Measurements from ENCODE around the gene HEXB. TPM values are rescaled to one million over a fixed set of nuclear protein-coding genes. Genes with fewer than 3 reads are reported as not detected.

Gene HEXB
- total and polyA plus RNA-seq, 2 of the 4 experiments (the other 2 are of a cell fraction): 76.7 to 126 TPM

DNA sequence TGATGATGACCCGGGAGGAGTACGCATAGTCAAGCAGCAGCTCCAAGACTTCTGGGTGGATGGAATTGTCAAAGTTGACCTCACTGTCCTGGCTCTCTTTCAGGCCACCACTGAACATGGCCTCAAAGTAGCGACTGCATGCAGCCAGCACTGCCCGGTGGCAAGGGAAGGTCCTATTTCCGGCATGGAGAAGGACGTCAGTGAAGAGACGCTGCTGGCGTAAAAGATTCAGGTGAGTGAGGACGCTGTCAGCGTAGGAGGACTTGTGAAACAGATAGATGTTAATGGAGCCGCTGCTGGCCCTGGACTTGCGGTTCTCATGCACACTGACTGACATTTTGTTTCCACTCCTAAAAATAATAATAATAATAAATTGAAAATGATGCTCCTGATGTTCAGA is 48.9 kb upstream of the HEXB start:
- Histone ChIP-seq H3K18ac (ENCODE audit: low read depth, low read length) (no peak overlapping the region), H2AFZ (replicated peaks; ENCODE audit: low read length, poor library complexity) (no peak overlapping the region), H3K27ac (ENCODE audit: insufficient read depth, low read length) (no peak overlapping the region), H3K9ac (ENCODE audit: low read depth, low read length) (no peak overlapping the region), H3K4me2 (ENCODE audit: low read depth, low read length) (no peak overlapping the region), H3K4me3 (ENCODE audit: insufficient read depth, low read depth, low read length) (no peak overlapping the region), H4K20me1 (ENCODE audit: insufficient read depth, low read length) (peaks cover 47% of the 10 kb centered on the region), H2AK9ac (replicated peaks; ENCODE audit: low read depth, low read length, poor library complexity) (no peak overlapping the region), H2BK20ac (ENCODE audit: low read depth, low read length) (no peak overlapping the region), H3K56ac (ENCODE audit: extremely low read depth, insufficient read depth, low read length) (no peak overlapping the region), H3K27me3 (ENCODE audit: control insufficient read depth, insufficient read depth, low read length) (no peaks in the 10 kb centered on the region), H3K23ac (ENCODE audit: low read depth, low read length) (no peak overlapping the region), H2BK5ac (ENCODE audit: low read depth, low read length, poor library complexity, severe bottlenecking) (no peak overlapping the region), H2BK120ac (ENCODE audit: low read depth, low read length) (no peak overlapping the region), H4K91ac (ENCODE audit: insufficient read depth, low read depth, low read length) (no peak overlapping the region), H3K9me3 (ENCODE audit: control insufficient read depth, insufficient read depth, low read length) (no peaks in the 10 kb centered on the region), H3K4me1 (ENCODE audit: control insufficient read depth, insufficient read depth, low read length) (peaks cover 28% of the 10 kb centered on the region), H2BK15ac (ENCODE audit: low read depth, low read length) (no peak overlapping the region), H2AK5ac (ENCODE audit: low read depth, low read length) (no peak overlapping the region; the same call in 1 of the 2 replicates), H3K9me1 (ENCODE audit: insufficient read depth, low read length) (peaks cover 28% of the 10 kb centered on the region), H3K14ac (replicated peaks; ENCODE audit: low read depth, low read length) (no peak overlapping the region), H3K4ac (ENCODE audit: low read depth, low read length) (no peak overlapping the region), H3K79me1 (ENCODE audit: low read depth in 1 of 2, low read length in 2 of 2) (peaks cover 16 to 80% of the 10 kb centered on the region in 2 experiments), H4K5ac (ENCODE audit: low read depth, low read length) (no peak overlapping the region), H4K8ac (ENCODE audit: low read depth in 2 of 2, low read length in 2 of 2) (no peak overlapping the region), H3K36me3 (ENCODE audit: control insufficient read depth, insufficient read depth, low read length) (peaks cover 13% of the 10 kb centered on the region)
- no TSS peak for BruUV-seq (replicated peaks)
- CTCF ChIA-PET: no interaction called here
- no CpG with 5 or more reads among the region's 12 CpGs for WGBS, 2 experiments (ENCODE audit: extremely low coverage in 2 of 2, insufficient read length in 1 of 2)
- dilution Hi-C loops (cut with HindIII; ENCODE audit: low sequenced_read_pairs, unreplicated experiment): no loop called here
- in situ Hi-C loops (cut with MboI; ENCODE audit: low sequenced_read_pairs): no loop called here
- TF ChIP-seq RFX5 (IDR thresholded peaks at IDR 0.05; ENCODE audit: low read depth, low read length) (no peak), RAD21 (IDR thresholded peaks at IDR 0.05; ENCODE audit: low read length) (no peak), CHD1 (IDR thresholded peaks at IDR 0.05; ENCODE audit: low read depth, low read length) (no peak), MAFK (IDR thresholded peaks at IDR 0.05; ENCODE audit: low read depth, low read length) (no peak), POLR2A (IDR thresholded peaks at IDR 0.05; ENCODE audit: low read depth, low read length) (no peak), BHLHE40 (IDR thresholded peaks at IDR 0.05; ENCODE audit: low read depth, low read length) (no peak), CEBPB (IDR thresholded peaks at IDR 0.05; ENCODE audit: low read depth, low read length) (no peak), SMC3 (IDR thresholded peaks at IDR 0.05; ENCODE audit: low read depth, low read length) (no peak), NFE2L2 (IDR thresholded peaks at IDR 0.05; ENCODE audit: low read depth, low read length) (no peak), RCOR1 (IDR thresholded peaks at IDR 0.05; ENCODE audit: insufficient replicate concordance, low read length) (no peak), FOS (IDR thresholded peaks at IDR 0.05; ENCODE audit: low read depth, low read length) (no peak), MAZ (IDR thresholded peaks at IDR 0.05; ENCODE audit: borderline replicate concordance, low read depth, low read length) (no peak)
- TF ChIP-seq, protein P1, sequence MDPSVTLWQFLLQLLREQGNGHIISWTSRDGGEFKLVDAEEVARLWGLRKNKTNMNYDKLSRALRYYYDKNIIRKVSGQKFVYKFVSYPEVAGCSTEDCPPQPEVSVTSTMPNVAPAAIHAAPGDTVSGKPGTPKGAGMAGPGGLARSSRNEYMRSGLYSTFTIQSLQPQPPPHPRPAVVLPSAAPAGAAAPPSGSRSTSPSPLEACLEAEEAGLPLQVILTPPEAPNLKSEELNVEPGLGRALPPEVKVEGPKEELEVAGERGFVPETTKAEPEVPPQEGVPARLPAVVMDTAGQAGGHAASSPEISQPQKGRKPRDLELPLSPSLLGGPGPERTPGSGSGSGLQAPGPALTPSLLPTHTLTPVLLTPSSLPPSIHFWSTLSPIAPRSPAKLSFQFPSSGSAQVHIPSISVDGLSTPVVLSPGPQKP (IDR thresholded peaks at IDR 0.05; ENCODE audit: borderline replicate concordance, low read depth, low read length): no peak
- TF ChIP-seq, protein P2, sequence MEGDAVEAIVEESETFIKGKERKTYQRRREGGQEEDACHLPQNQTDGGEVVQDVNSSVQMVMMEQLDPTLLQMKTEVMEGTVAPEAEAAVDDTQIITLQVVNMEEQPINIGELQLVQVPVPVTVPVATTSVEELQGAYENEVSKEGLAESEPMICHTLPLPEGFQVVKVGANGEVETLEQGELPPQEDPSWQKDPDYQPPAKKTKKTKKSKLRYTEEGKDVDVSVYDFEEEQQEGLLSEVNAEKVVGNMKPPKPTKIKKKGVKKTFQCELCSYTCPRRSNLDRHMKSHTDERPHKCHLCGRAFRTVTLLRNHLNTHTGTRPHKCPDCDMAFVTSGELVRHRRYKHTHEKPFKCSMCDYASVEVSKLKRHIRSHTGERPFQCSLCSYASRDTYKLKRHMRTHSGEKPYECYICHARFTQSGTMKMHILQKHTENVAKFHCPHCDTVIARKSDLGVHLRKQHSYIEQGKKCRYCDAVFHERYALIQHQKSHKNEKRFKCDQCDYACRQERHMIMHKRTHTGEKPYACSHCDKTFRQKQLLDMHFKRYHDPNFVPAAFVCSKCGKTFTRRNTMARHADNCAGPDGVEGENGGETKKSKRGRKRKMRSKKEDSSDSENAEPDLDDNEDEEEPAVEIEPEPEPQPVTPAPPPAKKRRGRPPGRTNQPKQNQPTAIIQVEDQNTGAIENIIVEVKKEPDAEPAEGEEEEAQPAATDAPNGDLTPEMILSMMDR (conservative IDR thresholded peaks at IDR 0.05; ENCODE audit: low read depth, low read length): no peak
- TF ChIP-seq, protein P3, sequence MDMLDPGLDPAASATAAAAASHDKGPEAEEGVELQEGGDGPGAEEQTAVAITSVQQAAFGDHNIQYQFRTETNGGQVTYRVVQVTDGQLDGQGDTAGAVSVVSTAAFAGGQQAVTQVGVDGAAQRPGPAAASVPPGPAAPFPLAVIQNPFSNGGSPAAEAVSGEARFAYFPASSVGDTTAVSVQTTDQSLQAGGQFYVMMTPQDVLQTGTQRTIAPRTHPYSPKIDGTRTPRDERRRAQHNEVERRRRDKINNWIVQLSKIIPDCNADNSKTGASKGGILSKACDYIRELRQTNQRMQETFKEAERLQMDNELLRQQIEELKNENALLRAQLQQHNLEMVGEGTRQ (IDR thresholded peaks at IDR 0.05; ENCODE audit: low read depth, low read length): no peak
- intact Hi-C loops (cut with micrococcal nuclease): loop anchor here (10.0 kb wide), 1 partner anchor 141 kb away; no protein-coding TSS in a partner anchor
- ATAC-seq (ENCODE audit: low read depth) (no peak), DNase-seq (no peak)
- POLR2A ChIA-PET (ENCODE audit: unreplicated experiment): no interaction called here

Measured in IMR-90 (cell line).